ENCODE data around the gene OR52E6.

The OR52E6 gene

DNA sequence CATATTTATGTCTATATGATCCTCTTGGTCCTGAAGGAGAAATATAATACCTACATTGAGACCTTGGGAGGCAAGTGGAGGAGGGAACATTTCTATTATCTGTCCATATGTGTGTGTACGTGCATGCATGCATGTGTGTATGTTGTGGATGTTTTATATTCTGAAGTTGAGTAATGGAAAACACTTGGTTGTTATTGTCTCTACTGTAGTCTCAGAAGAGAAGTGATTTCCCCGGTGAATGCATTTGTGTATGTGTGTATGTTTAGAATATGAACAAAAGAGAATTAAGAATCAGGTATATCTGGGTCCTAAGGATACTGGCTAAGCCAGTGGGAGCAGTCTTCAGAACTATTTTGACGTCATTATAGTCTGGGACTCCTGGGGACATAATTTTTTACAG is 50.5 kb downstream of the OR52E6 start, which contains the start of gene OR52N1:
Gene OR52N1, minus strand, starts transcription at position 101 of the 400 bp plus-strand sequence. CDS start 2,449 bp downstream, outside the sequence.
- no peak for DNase-seq
